ENCODE results near the gene STAG3.
"Not testable (repeated sequence)": the region's sequence is repeated elsewhere in the genome, so short reads cannot be mapped to it uniquely, and the experiment has no call there.

GRCh38 chr7:100130220-100130607, 47.5 kb upstream of the STAG3 start:
- not testable (repeated sequence) for TF ChIP-seq POLR2A (IDR thresholded peaks at IDR 0.05; ENCODE audit: low read depth, low read length); EZH2 (IDR thresholded peaks at IDR 0.05; ENCODE audit: borderline replicate concordance, control insufficient read depth, low read depth, low read length); CTCF (IDR thresholded peaks at IDR 0.05 in 2 of 3, conservative IDR thresholded peaks at IDR 0.05 in 1 of 3; ENCODE audit: control insufficient read depth in 2 of 3, extremely low read depth in 1 of 3, insufficient read depth in 1 of 3, low read depth in 3 of 3, low read length in 3 of 3); MAX (IDR thresholded peaks at IDR 0.05; ENCODE audit: low read depth, low read length); RAD21 (IDR thresholded peaks at IDR 0.05; ENCODE audit: insufficient read depth, low read depth, low read length); GATAD2B (conservative IDR thresholded peaks at IDR 0.05; ENCODE audit: low read depth)
